C4-2B (cell line): ENCODE data around the gene RPS6KA5.

Source experiments
- ZFX ChIP-seq: fragments of 450-650 bp; IDR thresholded peaks from 2 replicates; pipeline ENCODE4 v1.6.1; 2017
- TF ChIP-seq, protein P1 (sequence below): fragments of 450-650 bp; conservative IDR thresholded peaks from 2 replicates; pipeline ENCODE4 v1.5.1; 2017; ENCODE audit warnings: mild to moderate bottlenecking

GRCh38 chr14:90883197-90883596 is 177.2 kb downstream of the RPS6KA5 start:
- TF ChIP-seq, protein P1, sequence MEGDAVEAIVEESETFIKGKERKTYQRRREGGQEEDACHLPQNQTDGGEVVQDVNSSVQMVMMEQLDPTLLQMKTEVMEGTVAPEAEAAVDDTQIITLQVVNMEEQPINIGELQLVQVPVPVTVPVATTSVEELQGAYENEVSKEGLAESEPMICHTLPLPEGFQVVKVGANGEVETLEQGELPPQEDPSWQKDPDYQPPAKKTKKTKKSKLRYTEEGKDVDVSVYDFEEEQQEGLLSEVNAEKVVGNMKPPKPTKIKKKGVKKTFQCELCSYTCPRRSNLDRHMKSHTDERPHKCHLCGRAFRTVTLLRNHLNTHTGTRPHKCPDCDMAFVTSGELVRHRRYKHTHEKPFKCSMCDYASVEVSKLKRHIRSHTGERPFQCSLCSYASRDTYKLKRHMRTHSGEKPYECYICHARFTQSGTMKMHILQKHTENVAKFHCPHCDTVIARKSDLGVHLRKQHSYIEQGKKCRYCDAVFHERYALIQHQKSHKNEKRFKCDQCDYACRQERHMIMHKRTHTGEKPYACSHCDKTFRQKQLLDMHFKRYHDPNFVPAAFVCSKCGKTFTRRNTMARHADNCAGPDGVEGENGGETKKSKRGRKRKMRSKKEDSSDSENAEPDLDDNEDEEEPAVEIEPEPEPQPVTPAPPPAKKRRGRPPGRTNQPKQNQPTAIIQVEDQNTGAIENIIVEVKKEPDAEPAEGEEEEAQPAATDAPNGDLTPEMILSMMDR = no peak
- TF ChIP-seq ZFX = no peak
